GM19025 (cell line): ENCODE results near the gene NSF.
"Not testable (repeated sequence)": the region's sequence is repeated elsewhere in the genome, so short reads cannot be mapped to it uniquely, and the experiment has no call there.

Experiments
- ATAC-seq: cut with Tn5 transposase; IDR thresholded peaks from one replicate; pipeline ENCODE4 v1.9.1; 2021; ENCODE audit warnings: mild to moderate bottlenecking, low read depth, moderate library complexity; ENCODE audit not compliant: unreplicated experiment

Gene NSF

GRCh38 chr17:46696522-46696921, 106.1 kb downstream of the NSF start:
- not testable (repeated sequence) for ATAC-seq

- not testable (repeated sequence) for ATAC-seq
These were observed 108.5 kb downstream of the NSF start for GRCh38 chr17:46699014-46699413.

- no peak for ATAC-seq
These were observed 127.5 kb downstream of the NSF start for GRCh38 chr17:46717999-46718398.

- ATAC-seq, result no peak
These were observed 129.4 kb downstream of the NSF start for GRCh38 chr17:46719891-46720290.

- ATAC-seq, result no peak
These were observed 129.9 kb downstream of the NSF start for GRCh38 chr17:46720408-46720807.

- no peak for ATAC-seq
These were observed 132.3 kb downstream of the NSF start for GRCh38 chr17:46722662-46723285.

- no peak for ATAC-seq
These were observed 135.7 kb downstream of the NSF start for GRCh38 chr17:46726206-46726605.

GRCh38 chr17:46727572-46728348, 137.3 kb downstream of the NSF start:
- no peak for ATAC-seq

GRCh38 chr17:46730026-46730425, 139.6 kb downstream of the NSF start:
- ATAC-seq, result no peak

- no peak for ATAC-seq
These were observed 140.2 kb downstream of the NSF start for GRCh38 chr17:46730679-46731078.

GRCh38 chr17:46732160-46732559, 141.7 kb downstream of the NSF start:
- ATAC-seq, result no peak

GRCh38 chr17:46732754-46733398, 142.4 kb downstream of the NSF start:
- ATAC-seq, result no peak

- ATAC-seq, result no peak
These were observed 143.5 kb downstream of the NSF start for GRCh38 chr17:46733837-46734475.

- ATAC-seq, result no peak
These were observed 145.6 kb downstream of the NSF start for GRCh38 chr17:46736100-46736499.

GRCh38 chr17:46737326-46737725, 146.9 kb downstream of the NSF start:
- ATAC-seq, result no peak

- no peak for ATAC-seq
These were observed 148.1 kb downstream of the NSF start for GRCh38 chr17:46738544-46738943.

- no peak for ATAC-seq
These were observed 149.5 kb downstream of the NSF start for GRCh38 chr17:46739982-46740381.

- ATAC-seq, result no peak
These were observed 150.8 kb downstream of the NSF start for GRCh38 chr17:46741122-46741730.

GRCh38 chr17:46742565-46743270, 152.2 kb downstream of the NSF start:
- ATAC-seq, result no peak

- ATAC-seq, result no peak
These were observed 154.0 kb downstream of the NSF start for GRCh38 chr17:46744441-46744840.
